ENCODE results near the gene PCDHGB3. TPM values are rescaled to one million over a fixed set of nuclear protein-coding genes. Genes with fewer than 3 reads are reported as not detected.
"Not testable (repeated sequence)": the region's sequence is repeated elsewhere in the genome, so short reads cannot be mapped to it uniquely, and the experiment has no call there.

The PCDHGB3 gene
- total and polyA plus RNA-seq, 12 donors = 0.03 to 7.1 (median 2.4) TPM

DNA sequence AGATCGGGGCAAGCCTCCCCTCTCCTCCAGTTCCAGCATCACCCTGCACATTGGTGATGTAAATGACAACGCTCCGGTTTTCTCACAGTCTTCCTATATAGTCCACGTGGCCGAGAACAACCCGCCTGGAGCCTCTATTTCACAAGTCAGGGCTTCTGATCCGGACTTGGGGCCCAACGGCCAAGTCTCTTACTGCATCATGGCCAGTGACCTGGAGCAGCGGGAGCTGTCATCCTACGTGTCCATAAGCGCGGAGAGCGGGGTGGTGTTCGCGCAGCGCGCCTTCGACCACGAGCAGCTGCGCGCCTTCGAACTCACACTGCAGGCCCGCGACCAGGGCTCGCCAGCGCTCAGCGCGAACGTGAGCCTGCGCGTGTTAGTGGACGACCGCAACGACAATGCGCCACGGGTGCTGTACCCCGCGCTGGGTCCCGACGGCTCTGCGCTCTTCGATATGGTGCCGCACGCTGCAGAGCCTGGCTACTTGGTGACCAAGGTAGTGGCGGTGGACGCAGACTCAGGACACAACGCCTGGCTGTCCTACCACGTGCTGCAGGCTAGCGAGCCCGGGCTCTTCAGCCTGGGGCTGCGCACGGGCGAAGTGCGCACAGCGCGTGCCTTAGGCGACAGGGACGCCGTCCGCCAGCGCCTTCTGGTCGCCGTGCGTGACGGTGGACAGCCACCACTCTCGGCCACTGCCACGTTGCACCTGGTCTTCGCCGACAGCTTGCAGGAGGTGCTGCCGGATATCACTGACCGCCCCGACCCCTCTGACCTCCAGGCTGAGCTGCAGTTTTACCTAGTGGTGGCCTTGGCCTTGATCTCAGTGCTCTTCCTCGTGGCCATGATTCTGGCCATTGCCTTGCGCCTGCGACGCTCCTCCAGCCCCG, 19.4 kb downstream of the PCDHGB3 start:
- Histone ChIP-seq H3K27ac (no peak overlapping the region), H3K4me3 (no peak overlapping the region), H3K36me3 (replicated peaks in 1 of 2) (no peaks in the 10 kb centered on the region), H3K9me3 (replicated peaks in 1 of 3) (peaks cover 0 to 47% (median 14%) of the 10 kb centered on the region in 3 donors), H3K27me3 (no peaks in the 10 kb centered on the region), H3K4me1 (replicated peaks in 1 of 2) (no peaks in the 10 kb centered on the region)
- no peak for TF ChIP-seq POLR2A (IDR thresholded peaks at IDR 0.05)
- TF ChIP-seq, protein P1, sequence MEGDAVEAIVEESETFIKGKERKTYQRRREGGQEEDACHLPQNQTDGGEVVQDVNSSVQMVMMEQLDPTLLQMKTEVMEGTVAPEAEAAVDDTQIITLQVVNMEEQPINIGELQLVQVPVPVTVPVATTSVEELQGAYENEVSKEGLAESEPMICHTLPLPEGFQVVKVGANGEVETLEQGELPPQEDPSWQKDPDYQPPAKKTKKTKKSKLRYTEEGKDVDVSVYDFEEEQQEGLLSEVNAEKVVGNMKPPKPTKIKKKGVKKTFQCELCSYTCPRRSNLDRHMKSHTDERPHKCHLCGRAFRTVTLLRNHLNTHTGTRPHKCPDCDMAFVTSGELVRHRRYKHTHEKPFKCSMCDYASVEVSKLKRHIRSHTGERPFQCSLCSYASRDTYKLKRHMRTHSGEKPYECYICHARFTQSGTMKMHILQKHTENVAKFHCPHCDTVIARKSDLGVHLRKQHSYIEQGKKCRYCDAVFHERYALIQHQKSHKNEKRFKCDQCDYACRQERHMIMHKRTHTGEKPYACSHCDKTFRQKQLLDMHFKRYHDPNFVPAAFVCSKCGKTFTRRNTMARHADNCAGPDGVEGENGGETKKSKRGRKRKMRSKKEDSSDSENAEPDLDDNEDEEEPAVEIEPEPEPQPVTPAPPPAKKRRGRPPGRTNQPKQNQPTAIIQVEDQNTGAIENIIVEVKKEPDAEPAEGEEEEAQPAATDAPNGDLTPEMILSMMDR (IDR thresholded peaks at IDR 0.05) = no peak
- intact Hi-C loops (cut with DNase I) = no loop called here
- peak in 1 of 7 donors; percentile 20 for DNase-seq
- 30 to 63% (median 35%) methylated on average over 12 to 77 of the region's 77 CpGs for WGBS, 4 donors

DNA sequence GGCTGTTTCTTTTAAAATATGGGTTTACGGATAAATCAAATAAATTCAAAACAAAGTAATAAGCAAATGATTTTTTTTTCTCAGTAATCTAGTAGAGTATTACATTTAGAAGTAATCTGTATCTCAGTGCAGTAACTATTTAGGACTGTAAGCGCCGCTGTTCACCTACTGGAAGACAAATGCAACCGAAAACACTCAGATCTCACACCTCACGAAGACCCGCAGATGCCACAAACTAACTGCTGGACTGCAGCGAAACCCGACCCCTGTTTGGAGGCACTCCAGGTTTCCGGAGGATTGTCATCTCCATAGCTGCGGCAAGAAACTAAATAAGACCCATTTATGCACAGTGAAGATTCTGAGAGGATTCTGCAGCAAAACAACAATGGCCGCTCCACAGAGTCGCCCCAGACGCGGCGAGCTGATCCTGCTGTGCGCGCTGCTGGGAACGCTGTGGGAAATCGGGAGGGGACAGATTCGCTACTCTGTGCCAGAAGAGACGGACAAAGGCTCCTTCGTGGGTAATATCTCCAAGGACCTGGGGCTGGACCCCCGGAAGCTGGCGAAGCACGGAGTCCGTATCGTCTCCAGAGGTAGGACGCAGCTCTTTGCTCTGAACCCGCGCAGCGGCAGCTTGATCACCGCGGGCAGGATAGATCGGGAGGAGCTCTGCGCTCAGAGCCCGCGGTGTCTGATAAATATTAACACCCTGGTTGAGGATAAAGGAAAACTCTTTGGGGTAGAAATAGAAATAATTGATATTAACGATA, 22.6 kb downstream of the PCDHGB3 start, which contains the start of gene PCDHGA8:
Gene PCDHGA8 (plus strand): TSS at position 205 of the 770 bp plus-strand sequence. CDS start 181 bp downstream, at position 386.
- TF ChIP-seq POLR2A (IDR thresholded peaks at IDR 0.05) = no peak
- TF ChIP-seq, protein P1 (IDR thresholded peaks at IDR 0.05) = no peak
- WGBS, 4 donors = 21 to 35% (median 25%) methylated on average over 35 to 38 of the region's 38 CpGs
- Histone ChIP-seq H3K27ac (no peak within 1 kb of the TSS), H3K4me3 (no peak within 1 kb of the TSS), H3K36me3 (replicated peaks in 1 of 2) (no peaks in the 10 kb centered on the region), H3K27me3 (no peaks in the 10 kb centered on the region), H3K9me3 (replicated peaks in 1 of 3) (peaks cover 5 to 49% (median 15%) of the 10 kb centered on the region in 3 donors), H3K4me1 (replicated peaks in 1 of 2) (no peaks in the 10 kb centered on the region)
- intact Hi-C loops (cut with DNase I) = no loop called here
- DNase-seq = no peak

DNA sequence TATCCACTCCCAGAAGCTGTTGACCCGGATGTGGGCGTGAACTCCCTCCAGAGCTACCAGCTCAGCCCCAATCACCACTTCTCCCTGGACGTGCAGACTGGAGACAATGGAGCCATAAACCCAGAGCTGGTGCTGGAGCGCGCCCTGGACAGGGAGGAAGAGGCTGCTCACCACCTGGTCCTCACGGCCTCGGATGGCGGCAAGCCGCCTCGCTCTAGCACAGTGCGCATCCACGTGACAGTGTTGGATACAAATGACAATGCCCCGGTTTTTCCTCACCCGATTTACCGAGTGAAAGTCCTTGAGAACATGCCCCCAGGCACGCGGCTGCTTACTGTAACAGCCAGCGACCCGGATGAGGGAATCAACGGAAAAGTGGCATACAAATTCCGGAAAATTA, 23.2 kb downstream of the PCDHGB3 start:
- intact Hi-C loops (cut with DNase I) = no loop called here
- WGBS, 4 donors = 26 to 45% (median 34%) methylated on average over 14 to 21 of the region's 21 CpGs
- H3K27me3 ChIP-seq = no peaks in the 10 kb centered on the region
- TF ChIP-seq, protein P1 (IDR thresholded peaks at IDR 0.05) = no peak
- no peak for TF ChIP-seq POLR2A (IDR thresholded peaks at IDR 0.05)
- H3K9me3 ChIP-seq (replicated peaks in 1 of 3) = peaks cover 5 to 48% (median 15%) of the 10 kb centered on the region in 3 donors
- H3K36me3 ChIP-seq (replicated peaks in 1 of 2) = no peaks in the 10 kb centered on the region
- DNase-seq = no peak
- no peak overlapping the region for H3K27ac ChIP-seq
- H3K4me3 ChIP-seq = no peak overlapping the region
- H3K4me1 ChIP-seq (replicated peaks in 1 of 2) = no peaks in the 10 kb centered on the region

DNA sequence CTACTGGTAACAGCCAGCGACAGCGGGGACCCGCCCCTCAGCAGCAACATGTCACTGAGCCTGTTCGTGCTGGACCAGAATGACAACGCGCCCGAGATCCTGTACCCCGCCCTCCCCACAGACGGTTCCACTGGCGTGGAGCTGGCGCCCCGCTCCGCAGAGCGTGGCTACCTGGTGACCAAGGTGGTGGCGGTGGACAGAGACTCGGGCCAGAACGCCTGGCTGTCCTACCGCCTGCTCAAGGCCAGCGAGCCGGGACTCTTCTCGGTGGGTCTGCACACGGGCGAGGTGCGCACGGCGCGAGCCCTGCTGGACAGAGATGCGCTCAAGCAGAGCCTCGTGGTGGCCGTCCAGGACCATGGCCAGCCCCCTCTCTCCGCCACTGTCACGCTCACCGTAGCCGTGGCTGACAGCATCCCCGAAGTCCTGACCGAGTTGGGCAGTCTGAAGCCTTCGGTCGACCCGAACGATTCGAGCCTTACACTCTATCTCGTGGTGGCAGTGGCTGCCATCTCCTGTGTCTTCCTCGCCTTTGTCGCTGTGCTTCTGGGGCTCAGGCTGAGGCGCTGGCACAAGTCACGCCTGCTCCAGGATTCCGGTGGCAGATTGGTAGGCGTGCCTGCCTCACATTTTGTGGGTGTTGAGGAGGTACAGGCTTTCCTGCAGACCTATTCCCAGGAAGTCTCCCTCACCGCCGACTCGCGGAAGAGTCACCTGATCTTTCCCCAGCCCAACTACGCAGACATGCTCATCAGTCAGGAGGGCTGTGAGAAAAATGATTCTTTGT, 24.6 kb downstream of the PCDHGB3 start:
- H3K36me3 ChIP-seq (replicated peaks in 1 of 2); H3K27ac ChIP-seq; intact Hi-C loops (cut with DNase I); DNase-seq; H3K4me1 ChIP-seq (replicated peaks in 1 of 2); H3K27me3 ChIP-seq; H3K4me3 ChIP-seq: not testable (repeated sequence)
- peaks cover 5 to 49% (median 15%) of the 10 kb centered on the region in 3 donors for H3K9me3 ChIP-seq (replicated peaks in 1 of 3)
- WGBS, 4 donors = 27 to 39% (median 34%) methylated on average over 4 to 43 of the region's 53 CpGs
